HepG2 (cell line): ENCODE results near the gene PPP1R16B. TPM values are rescaled to one million over a fixed set of nuclear protein-coding genes. Genes with fewer than 3 reads are reported as not detected.

Experiments used
- BRCA1 ChIP-seq: sonication (generic); formaldehyde crosslinking; IDR thresholded peaks from 2 replicates; pipeline ENCODE4 v1.4.0; 2020; ENCODE audit warnings: missing genetic modification reagents
- CHCHD3 ChIP-seq: sonication (generic); formaldehyde crosslinking; IDR thresholded peaks from 2 replicates; pipeline ENCODE4 v1.8.0; 2022; ENCODE audit warnings: mild to moderate bottlenecking, missing genetic modification reagents, moderate library complexity
- FOXO1 ChIP-seq: sonication (generic); formaldehyde crosslinking; IDR thresholded peaks from 2 replicates; pipeline ENCODE4 v1.4.0; 2020; ENCODE audit warnings: missing genetic modification reagents
- FOXP1 ChIP-seq, 2 experiments: fragments of 450-650 bp in 1 of 2; IDR thresholded peaks; 2 replicates each; pipeline ENCODE4 v1.6.1; 2017 to 2018; ENCODE audit warnings: antibody characterized with exemption in 1 of 2
- KAT7 ChIP-seq: IDR thresholded peaks from 2 replicates; pipeline ENCODE4 v1.6.1; 2018; ENCODE audit warnings: borderline replicate concordance, missing compliant biosample characterization
- KMT2A ChIP-seq: sonication (generic); formaldehyde crosslinking; IDR thresholded peaks from 2 replicates; pipeline ENCODE4 v1.4.0; 2020; ENCODE audit warnings: missing genetic modification reagents
- MIXL1 ChIP-seq: IDR thresholded peaks from 2 replicates; pipeline ENCODE4 v1.6.1; 2016
- POGZ ChIP-seq: sonication (generic); formaldehyde crosslinking; IDR thresholded peaks from 2 replicates; pipeline ENCODE4 v1.4.0; 2020; ENCODE audit warnings: mild to moderate bottlenecking, missing genetic modification reagents
- REPIN1 ChIP-seq: sonication (generic); formaldehyde crosslinking; IDR thresholded peaks from 2 replicates; pipeline ENCODE4 v1.8.0; 2022; ENCODE audit warnings: missing genetic modification reagents, low read depth, mild to moderate bottlenecking, borderline replicate concordance
- SAP130 ChIP-seq: IDR thresholded peaks from 2 replicates; pipeline ENCODE4 v1.6.1; 2016; ENCODE audit warnings: low read depth
- THAP11 ChIP-seq: IDR thresholded peaks from 2 replicates; pipeline ENCODE4 v1.6.1; 2016; ENCODE audit warnings: missing biosample characterization, missing genetic modification reagents
- USF2 ChIP-seq, 2 experiments: sonication (generic) in 1 of 2; formaldehyde crosslinking in 1 of 2; IDR thresholded peaks; 2 replicates each; pipeline versions ENCODE4 v1.5.1 to v1.6.1; 2011 to 2020; ENCODE audit warnings: borderline replicate concordance in 1 of 2, low read depth in 1 of 2, low read length in 1 of 2, mild to moderate bottlenecking in 1 of 2, missing genetic modification reagents in 1 of 2, moderate library complexity in 1 of 2
- ZNF180 ChIP-seq: sonication (generic); formaldehyde crosslinking; IDR thresholded peaks from 2 replicates; pipeline ENCODE4 v1.4.0; 2020; ENCODE audit warnings: low read depth, missing genetic modification reagents, borderline replicate concordance
- ZNF281 ChIP-seq: sonication (generic); formaldehyde crosslinking; IDR thresholded peaks from 2 replicates; pipeline ENCODE4 v1.4.0; 2020; ENCODE audit warnings: missing genetic modification reagents, borderline replicate concordance
- ZNF30 ChIP-seq: sonication (generic); formaldehyde crosslinking; IDR thresholded peaks from 2 replicates; pipeline ENCODE4 v1.5.0; 2020; ENCODE audit warnings: mild to moderate bottlenecking, missing genetic modification reagents
- ZNF7 ChIP-seq: IDR thresholded peaks from 2 replicates; pipeline ENCODE4 v1.6.1; 2016; ENCODE audit warnings: missing biosample characterization, missing genetic modification reagents
- ZNF788 ChIP-seq: sonication (generic); formaldehyde crosslinking; IDR thresholded peaks from 2 replicates; pipeline ENCODE4 v1.5.0; 2020; ENCODE audit warnings: mild to moderate bottlenecking, missing genetic modification reagents, borderline replicate concordance
- polyA plus RNA-seq, 8 experiments: library from polyadenylated mRNA; depleted of rRNA in 3 of 8; stranded (reverse) in 7 of 8; unstranded in 1 of 8; fragments of >200 nt; fragmentation: Illumina TruSeq in 4 of 8; extraction: Trizol in 4 of 8; gene quantifications; 2 replicates each; pipeline versions ENCODE4 v1.2.1 to v1.2.3, GENCODE V29; 2011 to 2016; ENCODE audit warnings: low read depth in 4 of 8, missing spikeins in 1 of 8, mixed read lengths in 1 of 8; ENCODE audit not compliant: insufficient read depth in 1 of 8
- total RNA-seq, 5 experiments: library from RNA; depleted of rRNA; stranded (reverse); fragments of >200 nt; fragmentation: Illumina TruSeq; extraction: Trizol; gene quantifications; 2 replicates each; pipeline ENCODE4 v1.2.3, GENCODE V29; 2016; ENCODE audit warnings: low read depth in 1 of 5
- TF ChIP-seq, protein P1 (sequence below): sonication (generic); formaldehyde crosslinking; IDR thresholded peaks from 2 replicates; pipeline ENCODE4 v1.9.0; 2021; ENCODE audit warnings: mild to moderate bottlenecking, missing genetic modification reagents

Gene PPP1R16B
- total and polyA plus RNA-seq, 2 of the 13 experiments (the other 11 are each of a cell fraction or from before 2014, with no cell fraction given), result 0.02 to 0.11 TPM

DNA sequence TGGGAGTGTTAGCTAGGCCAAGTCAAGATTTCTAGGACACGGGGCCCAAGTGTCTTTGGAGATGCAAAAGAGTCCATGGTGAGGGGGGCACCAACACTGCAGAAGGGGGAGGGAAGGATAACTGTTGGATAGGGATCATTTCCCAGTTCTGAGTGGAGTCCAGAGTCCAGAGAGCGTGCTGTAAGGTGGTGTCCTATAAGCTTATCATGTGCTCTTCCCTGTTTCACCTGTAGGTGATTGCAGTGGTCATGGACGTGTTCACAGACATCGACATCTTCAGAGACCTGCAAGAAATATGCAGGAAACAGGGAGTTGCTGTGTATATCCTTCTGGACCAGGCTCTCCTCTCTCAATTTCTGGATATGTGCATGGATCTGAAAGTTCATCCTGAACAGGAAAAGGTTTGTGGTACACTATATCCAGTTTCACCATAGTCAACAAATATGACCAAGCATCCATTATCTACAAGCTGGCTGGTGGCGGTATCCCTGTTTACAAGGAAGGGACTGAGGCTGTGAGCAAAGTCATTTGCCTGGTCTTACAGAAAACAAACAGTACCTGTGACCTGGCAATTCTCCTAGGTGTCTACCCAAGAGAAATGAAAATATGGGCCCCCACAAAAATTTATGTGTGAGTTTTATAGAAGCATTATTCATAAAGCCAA, 136.4 kb downstream of the PPP1R16B start (continued):
- TF ChIP-seq USF2 (IDR thresholded peaks at IDR 0.05; ENCODE audit: low read depth, low read length), result no peak
- TF ChIP-seq USF2 (CRISPR knock-in tag; IDR thresholded peaks at IDR 0.05; ENCODE audit: borderline replicate concordance), result peak; percentile 61
- TF ChIP-seq KAT7 (CRISPR knock-in tag), result no peak
- 0 out of 2 replicates have a peak, but pooled peaks have one; percentile 20 for TF ChIP-seq MIXL1
- TF ChIP-seq ZNF7 (CRISPR knock-in tag), result no peak
- no peak for TF ChIP-seq BRCA1 (CRISPR knock-in tag)
- 0 out of 2 replicates have a peak, but pooled peaks have one; percentile 13 for TF ChIP-seq THAP11 (CRISPR knock-in tag)
- peak; percentile 63 for TF ChIP-seq POGZ
- no peak for TF ChIP-seq CHCHD3 (CRISPR knock-in tag)
- peak; percentile 24; the same call in 1 of the 2 replicates for TF ChIP-seq KMT2A (CRISPR knock-in tag)
- TF ChIP-seq, protein P1, sequence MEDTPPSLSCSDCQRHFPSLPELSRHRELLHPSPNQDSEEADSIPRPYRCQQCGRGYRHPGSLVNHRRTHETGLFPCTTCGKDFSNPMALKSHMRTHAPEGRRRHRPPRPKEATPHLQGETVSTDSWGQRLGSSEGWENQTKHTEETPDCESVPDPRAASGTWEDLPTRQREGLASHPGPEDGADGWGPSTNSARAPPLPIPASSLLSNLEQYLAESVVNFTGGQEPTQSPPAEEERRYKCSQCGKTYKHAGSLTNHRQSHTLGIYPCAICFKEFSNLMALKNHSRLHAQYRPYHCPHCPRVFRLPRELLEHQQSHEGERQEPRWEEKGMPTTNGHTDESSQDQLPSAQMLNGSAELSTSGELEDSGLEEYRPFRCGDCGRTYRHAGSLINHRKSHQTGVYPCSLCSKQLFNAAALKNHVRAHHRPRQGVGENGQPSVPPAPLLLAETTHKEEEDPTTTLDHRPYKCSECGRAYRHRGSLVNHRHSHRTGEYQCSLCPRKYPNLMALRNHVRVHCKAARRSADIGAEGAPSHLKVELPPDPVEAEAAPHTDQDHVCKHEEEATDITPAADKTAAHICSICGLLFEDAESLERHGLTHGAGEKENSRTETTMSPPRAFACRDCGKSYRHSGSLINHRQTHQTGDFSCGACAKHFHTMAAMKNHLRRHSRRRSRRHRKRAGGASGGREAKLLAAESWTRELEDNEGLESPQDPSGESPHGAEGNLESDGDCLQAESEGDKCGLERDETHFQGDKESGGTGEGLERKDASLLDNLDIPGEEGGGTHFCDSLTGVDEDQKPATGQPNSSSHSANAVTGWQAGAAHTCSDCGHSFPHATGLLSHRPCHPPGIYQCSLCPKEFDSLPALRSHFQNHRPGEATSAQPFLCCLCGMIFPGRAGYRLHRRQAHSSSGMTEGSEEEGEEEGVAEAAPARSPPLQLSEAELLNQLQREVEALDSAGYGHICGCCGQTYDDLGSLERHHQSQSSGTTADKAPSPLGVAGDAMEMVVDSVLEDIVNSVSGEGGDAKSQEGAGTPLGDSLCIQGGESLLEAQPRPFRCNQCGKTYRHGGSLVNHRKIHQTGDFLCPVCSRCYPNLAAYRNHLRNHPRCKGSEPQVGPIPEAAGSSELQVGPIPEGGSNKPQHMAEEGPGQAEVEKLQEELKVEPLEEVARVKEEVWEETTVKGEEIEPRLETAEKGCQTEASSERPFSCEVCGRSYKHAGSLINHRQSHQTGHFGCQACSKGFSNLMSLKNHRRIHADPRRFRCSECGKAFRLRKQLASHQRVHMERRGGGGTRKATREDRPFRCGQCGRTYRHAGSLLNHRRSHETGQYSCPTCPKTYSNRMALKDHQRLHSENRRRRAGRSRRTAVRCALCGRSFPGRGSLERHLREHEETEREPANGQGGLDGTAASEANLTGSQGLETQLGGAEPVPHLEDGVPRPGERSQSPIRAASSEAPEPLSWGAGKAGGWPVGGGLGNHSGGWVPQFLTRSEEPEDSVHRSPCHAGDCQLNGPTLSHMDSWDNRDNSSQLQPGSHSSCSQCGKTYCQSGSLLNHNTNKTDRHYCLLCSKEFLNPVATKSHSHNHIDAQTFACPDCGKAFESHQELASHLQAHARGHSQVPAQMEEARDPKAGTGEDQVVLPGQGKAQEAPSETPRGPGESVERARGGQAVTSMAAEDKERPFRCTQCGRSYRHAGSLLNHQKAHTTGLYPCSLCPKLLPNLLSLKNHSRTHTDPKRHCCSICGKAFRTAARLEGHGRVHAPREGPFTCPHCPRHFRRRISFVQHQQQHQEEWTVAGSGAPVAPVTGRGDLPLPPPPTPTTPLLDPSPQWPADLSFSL (CRISPR knock-in tag), result no peak
- no peak for TF ChIP-seq ZNF180 (CRISPR knock-in tag)
- peak; percentile 12; the same call in 1 of the 2 replicates for TF ChIP-seq SAP130 (CRISPR knock-in tag)
- TF ChIP-seq FOXP1 (IDR thresholded peaks at IDR 0.05), result no peak
- TF ChIP-seq FOXP1 (CRISPR knock-in tag; IDR thresholded peaks at IDR 0.05), result peak; percentile 70; the same call in 1 of the 2 replicates
- no peak for TF ChIP-seq ZNF30 (CRISPR knock-in tag)
- peak; percentile 40; the same call in 1 of the 2 replicates for TF ChIP-seq FOXO1
- peak; percentile 59; the same call in 1 of the 2 replicates for TF ChIP-seq ZNF788
- TF ChIP-seq REPIN1 (CRISPR knock-in tag), result no peak
- TF ChIP-seq ZNF281 (CRISPR knock-in tag), result 0 out of 2 replicates have a peak, but pooled peaks have one; percentile 19
